HepG2 (cell line): ENCODE data around the gene INPP1. TPM values are rescaled to one million over a fixed set of nuclear protein-coding genes. Genes with fewer than 3 reads are reported as not detected.

Experiments used
- CBFB ChIP-seq: sonication (generic); formaldehyde crosslinking; IDR thresholded peaks from 2 replicates; pipeline ENCODE4 v1.4.0; 2020; ENCODE audit warnings: missing genetic modification reagents
- CERS6 ChIP-seq: sonication (generic); formaldehyde crosslinking; IDR thresholded peaks from 2 replicates; pipeline ENCODE4 v1.5.0; 2020; ENCODE audit warnings: missing genetic modification reagents
- GRHL1 ChIP-seq: sonication (generic); formaldehyde crosslinking; conservative IDR thresholded peaks from 2 replicates; pipeline ENCODE4 v1.8.0; 2022; ENCODE audit warnings: missing genetic modification reagents
- GZF1 ChIP-seq: sonication (generic); formaldehyde crosslinking; IDR thresholded peaks from 2 replicates; pipeline ENCODE4 v1.5.1; 2020; ENCODE audit warnings: mild to moderate bottlenecking, missing genetic modification reagents
- KDM4B ChIP-seq: sonication (generic); formaldehyde crosslinking; IDR thresholded peaks from 2 replicates; pipeline ENCODE4 v1.4.0; 2020; ENCODE audit warnings: missing genetic modification reagents
- MTA3 ChIP-seq: sonication (generic); formaldehyde crosslinking; IDR thresholded peaks from 2 replicates; pipeline ENCODE4 v1.4.0; 2020; ENCODE audit warnings: missing genetic modification reagents
- MTERF4 ChIP-seq: sonication (generic); formaldehyde crosslinking; IDR thresholded peaks from 2 replicates; pipeline ENCODE4 v1.8.0; 2023; ENCODE audit warnings: mild to moderate bottlenecking, missing genetic modification reagents
- MZF1 ChIP-seq: sonication (generic); formaldehyde crosslinking; IDR thresholded peaks from 2 replicates; pipeline ENCODE4 v1.8.1; 2023; ENCODE audit warnings: mild to moderate bottlenecking, missing genetic modification reagents, borderline replicate concordance
- NFYB ChIP-seq: sonication (generic); formaldehyde crosslinking; IDR thresholded peaks from 2 replicates; pipeline ENCODE4 v1.4.0; 2020; ENCODE audit warnings: missing genetic modification reagents
- U2AF2 ChIP-seq: fragments of 200-400 bp; formaldehyde crosslinking; IDR thresholded peaks from 2 replicates; pipeline ENCODE4 v1.6.1; 2017; ENCODE audit warnings: low read depth, mild to moderate bottlenecking, low read length
- ZBTB8A ChIP-seq: sonication (generic); formaldehyde crosslinking; IDR thresholded peaks from 2 replicates; pipeline ENCODE4 v1.4.0; 2020; ENCODE audit warnings: mild to moderate bottlenecking, low read depth, missing genetic modification reagents, borderline replicate concordance
- ZNF180 ChIP-seq: sonication (generic); formaldehyde crosslinking; IDR thresholded peaks from 2 replicates; pipeline ENCODE4 v1.4.0; 2020; ENCODE audit warnings: low read depth, missing genetic modification reagents, borderline replicate concordance
- ZNF276 ChIP-seq: sonication (generic); formaldehyde crosslinking; IDR thresholded peaks from 2 replicates; pipeline ENCODE4 v1.4.0; 2020; ENCODE audit warnings: mild to moderate bottlenecking, low read depth, missing genetic modification reagents
- ZNF383 ChIP-seq: sonication (generic); formaldehyde crosslinking; IDR thresholded peaks from 2 replicates; pipeline ENCODE4 v1.4.0; 2020; ENCODE audit warnings: missing genetic modification reagents, mild to moderate bottlenecking, borderline replicate concordance
- ZNF7 ChIP-seq: IDR thresholded peaks from 2 replicates; pipeline ENCODE4 v1.6.1; 2016; ENCODE audit warnings: missing biosample characterization, missing genetic modification reagents
- ZNF746 ChIP-seq: sonication (generic); formaldehyde crosslinking; IDR thresholded peaks from 2 replicates; pipeline ENCODE4 v1.8.0; 2022; ENCODE audit warnings: mild to moderate bottlenecking, missing genetic modification reagents
- polyA plus RNA-seq, 8 experiments: library from polyadenylated mRNA; depleted of rRNA in 3 of 8; stranded (reverse) in 7 of 8; unstranded in 1 of 8; fragments of >200 nt; fragmentation: Illumina TruSeq in 4 of 8; extraction: Trizol in 4 of 8; gene quantifications; 2 replicates each; pipeline versions ENCODE4 v1.2.1 to v1.2.3, GENCODE V29; 2011 to 2016; ENCODE audit warnings: low read depth in 4 of 8, missing spikeins in 1 of 8, mixed read lengths in 1 of 8; ENCODE audit not compliant: insufficient read depth in 1 of 8
- total RNA-seq, 5 experiments: library from RNA; depleted of rRNA; stranded (reverse); fragments of >200 nt; fragmentation: Illumina TruSeq; extraction: Trizol; gene quantifications; 2 replicates each; pipeline ENCODE4 v1.2.3, GENCODE V29; 2016; ENCODE audit warnings: low read depth in 1 of 5
- TF ChIP-seq, protein P1 (sequence below): sonication (generic); formaldehyde crosslinking; IDR thresholded peaks from 2 replicates; pipeline ENCODE4 v1.4.0; 2020; ENCODE audit warnings: low read depth, missing genetic modification reagents
- TF ChIP-seq, protein P2 (sequence below): sonication (generic); formaldehyde crosslinking; IDR thresholded peaks from 2 replicates; pipeline ENCODE4 v1.4.0; 2020; ENCODE audit warnings: mild to moderate bottlenecking, missing genetic modification reagents

The INPP1 gene
- total and polyA plus RNA-seq, 2 of the 13 experiments (the other 11 are each of a cell fraction or from before 2014, with no cell fraction given) = 10.0 to 13.3 TPM

DNA sequence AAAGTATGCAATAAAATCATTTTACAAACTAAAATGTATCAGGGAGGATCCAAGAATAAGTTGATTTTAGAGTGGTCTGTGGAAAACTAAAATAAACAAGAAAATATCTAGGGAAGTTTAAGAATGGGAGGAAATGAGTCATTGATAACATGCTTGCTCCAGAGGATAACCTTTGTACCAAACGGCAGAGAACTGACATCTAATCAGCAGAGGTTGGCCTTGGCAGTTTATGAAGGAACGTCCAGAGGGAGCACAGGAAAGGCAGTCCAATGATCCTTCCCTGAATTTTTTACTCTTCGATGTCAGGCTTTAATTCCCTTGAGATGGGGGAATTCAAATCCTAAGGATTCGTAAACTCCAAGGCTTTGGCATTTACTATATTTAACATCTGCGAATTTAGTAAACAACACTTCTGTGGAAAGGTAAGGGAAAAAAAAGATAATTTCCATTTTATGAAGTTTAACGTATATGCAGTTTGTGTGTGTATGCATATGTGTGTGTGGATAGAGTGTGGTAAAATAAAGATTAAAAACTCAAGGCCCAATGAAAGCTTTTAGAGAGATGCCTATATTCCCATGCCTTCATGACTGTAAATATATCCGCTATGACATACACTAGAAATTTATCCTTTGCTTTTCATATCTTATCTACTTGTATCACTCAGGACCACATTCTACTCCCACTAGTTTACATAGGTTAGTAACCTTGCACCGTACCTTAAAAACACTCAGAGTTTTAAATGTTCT lies 8.7 kb upstream of the INPP1 start (continued):
- TF ChIP-seq MTERF4 (CRISPR knock-in tag) (no peak), ZNF746 (CRISPR knock-in tag) (no peak), U2AF2 (no peak), CERS6 (CRISPR knock-in tag) (no peak), MTA3 (no peak), ZBTB8A (no peak), ZNF276 (CRISPR knock-in tag) (no peak), GRHL1 (no peak), MZF1 (no peak), ZNF383 (CRISPR knock-in tag) (no peak), GZF1 (CRISPR knock-in tag) (no peak), CBFB (CRISPR knock-in tag) (0 out of 2 replicates have a peak, but pooled peaks have one; percentile 68), NFYB (CRISPR knock-in tag) (no peak), ZNF180 (CRISPR knock-in tag) (no peak), KDM4B (CRISPR knock-in tag) (no peak), ZNF7 (no peak)
- TF ChIP-seq, protein P1, sequence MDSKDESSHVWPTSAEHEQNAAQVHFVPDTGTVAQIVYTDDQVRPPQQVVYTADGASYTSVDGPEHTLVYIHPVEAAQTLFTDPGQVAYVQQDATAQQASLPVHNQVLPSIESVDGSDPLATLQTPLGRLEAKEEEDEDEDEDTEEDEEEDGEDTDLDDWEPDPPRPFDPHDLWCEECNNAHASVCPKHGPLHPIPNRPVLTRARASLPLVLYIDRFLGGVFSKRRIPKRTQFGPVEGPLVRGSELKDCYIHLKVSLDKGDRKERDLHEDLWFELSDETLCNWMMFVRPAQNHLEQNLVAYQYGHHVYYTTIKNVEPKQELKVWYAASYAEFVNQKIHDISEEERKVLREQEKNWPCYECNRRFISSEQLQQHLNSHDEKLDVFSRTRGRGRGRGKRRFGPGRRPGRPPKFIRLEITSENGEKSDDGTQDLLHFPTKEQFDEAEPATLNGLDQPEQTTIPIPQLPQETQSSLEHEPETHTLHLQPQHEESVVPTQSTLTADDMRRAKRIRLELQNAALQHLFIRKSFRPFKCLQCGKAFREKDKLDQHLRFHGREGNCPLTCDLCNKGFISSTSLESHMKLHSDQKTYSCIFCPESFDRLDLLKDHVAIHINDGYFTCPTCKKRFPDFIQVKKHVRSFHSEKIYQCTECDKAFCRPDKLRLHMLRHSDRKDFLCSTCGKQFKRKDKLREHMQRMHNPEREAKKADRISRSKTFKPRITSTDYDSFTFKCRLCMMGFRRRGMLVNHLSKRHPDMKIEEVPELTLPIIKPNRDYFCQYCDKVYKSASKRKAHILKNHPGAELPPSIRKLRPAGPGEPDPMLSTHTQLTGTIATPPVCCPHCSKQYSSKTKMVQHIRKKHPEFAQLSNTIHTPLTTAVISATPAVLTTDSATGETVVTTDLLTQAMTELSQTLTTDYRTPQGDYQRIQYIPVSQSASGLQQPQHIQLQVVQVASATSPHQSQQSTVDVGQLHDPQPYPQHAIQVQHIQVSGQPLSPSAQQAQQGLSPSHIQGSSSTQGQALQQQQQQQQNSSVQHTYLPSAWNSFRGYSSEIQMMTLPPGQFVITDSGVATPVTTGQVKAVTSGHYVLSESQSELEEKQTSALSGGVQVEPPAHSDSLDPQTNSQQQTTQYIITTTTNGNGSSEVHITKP (CRISPR knock-in tag) = 0 out of 2 replicates have a peak, but pooled peaks have one; percentile 69
- TF ChIP-seq, protein P2, sequence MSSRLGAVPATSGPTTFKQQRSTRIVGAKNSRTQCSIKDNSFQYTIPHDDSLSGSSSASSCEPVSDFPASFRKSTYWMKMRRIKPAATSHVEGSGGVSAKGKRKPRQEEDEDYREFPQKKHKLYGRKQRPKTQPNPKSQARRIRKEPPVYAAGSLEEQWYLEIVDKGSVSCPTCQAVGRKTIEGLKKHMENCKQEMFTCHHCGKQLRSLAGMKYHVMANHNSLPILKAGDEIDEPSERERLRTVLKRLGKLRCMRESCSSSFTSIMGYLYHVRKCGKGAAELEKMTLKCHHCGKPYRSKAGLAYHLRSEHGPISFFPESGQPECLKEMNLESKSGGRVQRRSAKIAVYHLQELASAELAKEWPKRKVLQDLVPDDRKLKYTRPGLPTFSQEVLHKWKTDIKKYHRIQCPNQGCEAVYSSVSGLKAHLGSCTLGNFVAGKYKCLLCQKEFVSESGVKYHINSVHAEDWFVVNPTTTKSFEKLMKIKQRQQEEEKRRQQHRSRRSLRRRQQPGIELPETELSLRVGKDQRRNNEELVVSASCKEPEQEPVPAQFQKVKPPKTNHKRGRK (CRISPR knock-in tag) = no peak
